ENCODE data around the gene ANKRD36C.
"Not testable (repeated sequence)": the region's sequence is repeated elsewhere in the genome, so short reads cannot be mapped to it uniquely, and the experiment has no call there.

The ANKRD36C gene

GRCh38 chr2:95796249-95797099, 195.2 kb downstream of the ANKRD36C start:
- DNase-seq: not testable (repeated sequence)

GRCh38 chr2:95793970-95794369, 197.7 kb downstream of the ANKRD36C start:
- DNase-seq: not testable (repeated sequence)

- DNase-seq: not testable (repeated sequence)
Observed at GRCh38 chr2:95790180-95790579, 201.4 kb downstream of the ANKRD36C start.

- not testable (repeated sequence) for DNase-seq
Observed at GRCh38 chr2:95789385-95789784, 202.2 kb downstream of the ANKRD36C start.

- not testable (repeated sequence) for DNase-seq
Observed at GRCh38 chr2:95788642-95789041, 203.0 kb downstream of the ANKRD36C start.
